ENCODE data around the gene TBC1D22A. TPM values are rescaled to one million over a fixed set of nuclear protein-coding genes. Genes with fewer than 3 reads are reported as not detected.

TBC1D22A gene
- total and polyA plus RNA-seq, 9 of the 15 experiments (the other 6 are each of a cell fraction or from before 2014, with no cell fraction given), result 0.20 to 11.5 (median 5.2) TPM

GRCh38 chr22:47200273-47201051 lies 438.0 kb downstream of the TBC1D22A start (continued):
- TF ChIP-seq POLR2AphosphoS2 (IDR thresholded peaks at IDR 0.05; ENCODE audit: low read length), result no peak
- TF ChIP-seq SMARCB1 (IDR thresholded peaks at IDR 0.05; ENCODE audit: insufficient read length, low read depth), result no peak
- TF ChIP-seq E2F3 (CRISPR knock-in tag; IDR thresholded peaks at IDR 0.05), result no peak
- no peak for TF ChIP-seq YY1 (IDR thresholded peaks at IDR 0.05; ENCODE audit: borderline replicate concordance in 1 of 3, control insufficient read depth in 1 of 3, extremely low read depth in 1 of 3, insufficient read depth in 3 of 3, insufficient read length in 1 of 3, insufficient replicate concordance in 2 of 3, low read depth in 1 of 3, low read length in 2 of 3)
- TF ChIP-seq ZNF431 (CRISPR knock-in tag; IDR thresholded peaks at IDR 0.05), result no peak
- TF ChIP-seq RBM15 (IDR thresholded peaks at IDR 0.05; ENCODE audit: insufficient read depth, low read length), result no peak
- no peak for TF ChIP-seq ZBTB8A (IDR thresholded peaks at IDR 0.05; ENCODE audit: partially characterized antibody)
- TF ChIP-seq ZFP1 (CRISPR knock-in tag; IDR thresholded peaks at IDR 0.05), result no peak

GRCh38 chr22:47201186-47201995 lies 438.9 kb downstream of the TBC1D22A start:
- POLR2A ChIA-PET, result interaction anchor here (0.6 kb wide), 2 partner anchors 22 to 86 kb away, joined by 3 to 4 read pairs; no protein-coding TSS in a partner anchor
- DNase-seq (ENCODE audit: extremely low read depth in 1 of 4, low spot score in 3 of 4), result no peak
- intact Hi-C loops (cut with micrococcal nuclease), result no loop called here
- TF ChIP-seq NR0B1 (IDR thresholded peaks at IDR 0.05; ENCODE audit: partially characterized antibody) (no peak), BRD4 (IDR thresholded peaks at IDR 0.05) (no peak), FUS (optimal IDR thresholded peaks at IDR 0.05; ENCODE audit: low read depth, low read length) (no peak), ZNF282 (CRISPR knock-in tag; IDR thresholded peaks at IDR 0.05) (no peak), CEBPG (CRISPR knock-in tag; IDR thresholded peaks at IDR 0.05) (no peak), CEBPG (tag; conservative IDR thresholded peaks at IDR 0.05 in 1 of 2, IDR thresholded peaks at IDR 0.05 in 1 of 2) (no peak), ZNF23 (CRISPR knock-in tag; IDR thresholded peaks at IDR 0.05) (no peak), TGIF2 (CRISPR knock-in tag; IDR thresholded peaks at IDR 0.05) (no peak)

More at GRCh38 chr22:47201186-47201995, 438.9 kb downstream of the TBC1D22A start:
- BruUV-seq (replicated peaks), result no TSS peak
- WGBS (ENCODE audit: insufficient coverage, low coverage, missing lambda C conversion rate), result 0% methylated on average over 5 of the region's 15 CpGs
- Histone ChIP-seq H2AFZ (ENCODE audit: low read depth, low read length) (no peak overlapping the region), H3K9ac (ENCODE audit: insufficient read depth in 1 of 2, low read depth in 2 of 2, low read length in 2 of 2) (no peak overlapping the region), H3K79me2 (ENCODE audit: control insufficient read depth, insufficient read depth, low read length) (no peaks in the 10 kb centered on the region), H3K4me1 (replicated peaks in 1 of 2; ENCODE audit: control insufficient read depth in 2 of 2, insufficient read depth in 2 of 2, low read length in 2 of 2) (no peaks in the 10 kb centered on the region), H3K4me3 (no peak overlapping the region), H3K27ac (ENCODE audit: extremely low read depth, low read depth, low read length) (no peak overlapping the region), H4K20me1 (replicated peaks; ENCODE audit: control insufficient read depth, insufficient read depth, low read length) (0 out of 2 replicates have a peak, but pooled peaks cover 3% of the 10 kb centered on the region), H3K9me1 (ENCODE audit: control insufficient read depth, insufficient read depth, low read length) (no peaks in the 10 kb centered on the region), H3K4me2 (ENCODE audit: insufficient read depth, low read length) (no peak overlapping the region), H3K27me3 (ENCODE audit: control insufficient read depth in 2 of 2, insufficient read depth in 2 of 2, low read length in 2 of 2) (peaks cover 10 to 63% of the 10 kb centered on the region in 2 experiments; a peak in 4 of 5 replicates), H3K9me3 (replicated peaks; ENCODE audit: control insufficient read depth, insufficient read depth, low read depth, low read length) (no peaks in the 10 kb centered on the region), H3K36me3 (ENCODE audit: control insufficient read depth, insufficient read depth, low read length) (no peaks in the 10 kb centered on the region)
- ATAC-seq, result no peak
- in situ Hi-C loops (cut with MboI), result no loop called here
- CTCF ChIA-PET (ENCODE audit: low intra/inter-chr PET ratio), result no interaction called here
- FAIRE-seq, result no peak

Data from K562 (cell line).